Stimulated activated effector memory CD8-positive, alpha-beta T cell treated with anti-CD3 and anti-CD28 coated beads, Interleukin-12 subunit alpha, Interleukin-12 subunit beta, amount 100 ng/mL, for 72 hours (primary cell): ENCODE data around the gene PLEKHA1.

ENCODE experiments used
- ATAC-seq: fragments of 150-1000 bp; cut with Tn5 transposase; 2 replicates; pipeline ENCODE4 v1.10.0; 2021
- DNase-seq, 2 donors: peaks; one replicate each; pipeline ENCODE4 v3.0.0; 2021 to 2022; ENCODE audit warnings: low spot score in 2 of 2
- H3K27ac Mint-ChIP-seq: one replicate; pipeline ENCODE4 v1.8.0; 2022; ENCODE audit warnings: mild to moderate bottlenecking, mixed read lengths
- H3K36me3 Mint-ChIP-seq: one replicate; pipeline ENCODE4 v1.8.0; 2022; ENCODE audit warnings: mild to moderate bottlenecking, mixed read lengths
- H3K4me1 Mint-ChIP-seq: one replicate; pipeline ENCODE4 v1.8.0; 2022; ENCODE audit warnings: mixed read lengths
- H3K4me3 Mint-ChIP-seq: one replicate; pipeline ENCODE4 v1.8.0; 2022; ENCODE audit warnings: mild to moderate bottlenecking, mixed read lengths
- H3K9me3 Mint-ChIP-seq: one replicate; pipeline ENCODE4 v1.8.0; 2022; ENCODE audit warnings: mixed read lengths

The PLEKHA1 gene

GRCh38 chr10:122381680-122382079 is 7.2 kb downstream of the PLEKHA1 start:
- H3K4me1 Mint-ChIP-seq = peaks cover 45% of the 10 kb centered on the region
- peaks cover 6% of the 10 kb centered on the region for H3K36me3 Mint-ChIP-seq
- no peak overlapping the region for H3K4me3 Mint-ChIP-seq
- no peak overlapping the region for H3K27ac Mint-ChIP-seq
- DNase-seq (no peak), ATAC-seq (no peak)
- H3K9me3 Mint-ChIP-seq = no peaks in the 10 kb centered on the region

DNA sequence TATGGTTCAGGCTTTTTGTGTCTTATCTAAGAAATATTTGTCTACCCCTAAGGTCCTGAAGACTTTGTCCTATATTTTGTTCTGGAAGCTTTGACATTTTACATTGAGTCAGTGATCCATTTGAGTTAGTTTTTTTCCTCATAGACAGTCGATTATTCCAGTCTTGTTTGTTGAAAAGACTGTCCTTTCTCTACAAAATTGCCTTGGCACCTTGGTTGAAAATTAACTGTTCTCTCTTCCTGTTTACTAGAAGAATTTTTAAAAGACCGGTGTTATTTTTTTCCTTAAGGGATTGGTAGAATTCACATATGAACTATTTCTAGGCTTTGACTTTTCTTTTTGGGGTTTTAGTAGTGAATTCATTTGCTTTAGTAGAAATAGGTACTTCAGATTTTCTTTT is 12.0 kb downstream of the PLEKHA1 start:
- peaks cover 48% of the 10 kb centered on the region for H3K4me1 Mint-ChIP-seq

GRCh38 chr10:122387572-122387971 is 13.1 kb downstream of the PLEKHA1 start:
- no peak overlapping the region for H3K4me3 Mint-ChIP-seq
- peak overlapping the region; percentile 9 for H3K27ac Mint-ChIP-seq
- H3K36me3 Mint-ChIP-seq = peaks cover 19% of the 10 kb centered on the region
- peaks cover 44% of the 10 kb centered on the region for H3K4me1 Mint-ChIP-seq
- H3K9me3 Mint-ChIP-seq = no peaks in the 10 kb centered on the region
- DNase-seq (no peak), ATAC-seq (no peak)

More for the DNA sequence above, 12.0 kb downstream of the PLEKHA1 start:
- peaks cover 19% of the 10 kb centered on the region for H3K36me3 Mint-ChIP-seq
- DNase-seq (no peak), ATAC-seq (no peak)
- H3K9me3 Mint-ChIP-seq = no peaks in the 10 kb centered on the region
- no peak overlapping the region for H3K4me3 Mint-ChIP-seq
- no peak overlapping the region for H3K27ac Mint-ChIP-seq

DNA sequence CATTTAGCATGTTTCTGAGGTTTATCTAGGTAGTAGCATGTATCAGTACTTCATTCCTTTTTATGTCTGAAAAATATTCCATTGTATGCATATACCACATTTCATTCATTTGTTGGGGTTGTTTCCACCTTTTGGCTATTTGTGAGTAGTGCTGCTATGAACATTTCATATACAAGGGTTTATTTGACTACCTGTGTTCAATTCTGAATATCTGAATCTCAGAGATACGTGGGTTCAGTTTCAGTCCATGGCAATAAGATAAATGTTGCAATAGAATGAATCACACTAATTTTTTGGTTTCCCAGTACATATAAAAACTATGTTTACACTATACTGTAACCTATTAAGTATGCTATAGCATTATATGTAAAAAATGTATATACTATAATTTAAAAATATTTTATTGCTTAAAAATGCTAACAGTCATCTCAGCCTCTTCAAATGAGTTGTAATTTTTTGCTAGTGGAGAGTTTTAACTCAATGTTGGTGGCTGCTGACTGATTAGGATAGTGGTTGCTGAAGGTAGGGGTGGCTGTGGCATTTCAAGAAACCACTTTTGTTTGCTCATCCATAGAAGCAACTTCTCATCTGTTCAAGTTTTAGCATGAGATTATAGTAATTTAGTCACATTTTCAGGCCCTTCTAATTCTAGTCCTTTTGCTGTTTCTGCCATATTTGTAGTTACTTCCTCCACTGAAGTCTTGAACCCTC is 13.9 kb downstream of the PLEKHA1 start:
- peak; percentile 99 for ATAC-seq
- H3K9me3 Mint-ChIP-seq = no peaks in the 10 kb centered on the region
- H3K27ac Mint-ChIP-seq = peak overlapping the region; percentile 9
- H3K4me3 Mint-ChIP-seq = no peak overlapping the region
- H3K4me1 Mint-ChIP-seq = peaks cover 44% of the 10 kb centered on the region
- no peak for DNase-seq
- peaks cover 18% of the 10 kb centered on the region for H3K36me3 Mint-ChIP-seq

GRCh38 chr10:122390271-122390670 is 15.8 kb downstream of the PLEKHA1 start:
- H3K27ac Mint-ChIP-seq = no peak overlapping the region
- peaks cover 36% of the 10 kb centered on the region for H3K36me3 Mint-ChIP-seq
- peaks cover 39% of the 10 kb centered on the region for H3K4me1 Mint-ChIP-seq

DNA sequence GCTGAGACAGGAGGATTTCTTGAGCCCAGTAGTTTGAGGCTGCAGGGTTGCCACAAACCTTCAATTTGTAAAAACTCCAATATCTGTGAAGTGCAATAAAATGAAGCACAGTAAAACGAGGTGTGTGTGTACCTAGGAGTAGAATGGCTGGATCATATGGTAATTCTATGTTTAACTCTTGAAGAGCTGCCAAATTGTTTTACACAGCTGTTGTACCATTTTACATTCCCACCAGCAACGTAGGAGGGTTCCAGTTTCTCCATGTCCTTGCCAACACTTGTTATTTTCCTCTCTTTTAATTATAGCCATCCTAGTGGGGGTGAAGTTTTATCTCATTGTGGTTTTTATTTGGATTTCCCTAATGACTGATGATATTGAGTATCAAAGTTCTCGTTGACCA is 16.2 kb downstream of the PLEKHA1 start:
- ATAC-seq = no peak
- H3K27ac Mint-ChIP-seq = no peak overlapping the region
- no peak overlapping the region for H3K4me3 Mint-ChIP-seq
- H3K9me3 Mint-ChIP-seq = no peaks in the 10 kb centered on the region
- peaks cover 40% of the 10 kb centered on the region for H3K36me3 Mint-ChIP-seq
- peaks cover 39% of the 10 kb centered on the region for H3K4me1 Mint-ChIP-seq
- no peak for DNase-seq

More at GRCh38 chr10:122390271-122390670, 15.8 kb downstream of the PLEKHA1 start:
- ATAC-seq (no peak), DNase-seq (no peak)
- no peak overlapping the region for H3K4me3 Mint-ChIP-seq
- no peaks in the 10 kb centered on the region for H3K9me3 Mint-ChIP-seq

DNA sequence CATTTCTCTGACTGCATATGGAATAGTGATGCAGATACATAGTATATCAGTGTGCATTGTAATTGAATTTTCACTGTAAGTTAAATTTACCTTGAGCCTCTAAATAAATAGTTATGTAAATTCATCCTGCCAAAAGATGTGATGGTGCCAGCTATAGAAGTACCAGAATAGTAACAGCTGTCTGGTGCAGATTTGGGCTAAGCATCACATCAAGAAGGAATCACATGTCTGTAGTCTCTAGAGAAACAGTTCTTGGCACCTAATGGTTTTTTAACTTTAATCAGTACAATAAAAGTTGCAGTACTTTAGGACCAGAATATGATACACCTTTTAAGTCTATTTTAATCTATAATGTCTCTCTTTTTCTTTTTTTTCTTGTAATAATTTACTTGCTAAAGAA is 17.4 kb downstream of the PLEKHA1 start:
- peaks cover 50% of the 10 kb centered on the region for H3K36me3 Mint-ChIP-seq
- H3K27ac Mint-ChIP-seq = no peak overlapping the region
- ATAC-seq (no peak), DNase-seq (no peak)
- H3K9me3 Mint-ChIP-seq = no peaks in the 10 kb centered on the region
- H3K4me3 Mint-ChIP-seq = no peak overlapping the region
- H3K4me1 Mint-ChIP-seq = peaks cover 31% of the 10 kb centered on the region

DNA sequence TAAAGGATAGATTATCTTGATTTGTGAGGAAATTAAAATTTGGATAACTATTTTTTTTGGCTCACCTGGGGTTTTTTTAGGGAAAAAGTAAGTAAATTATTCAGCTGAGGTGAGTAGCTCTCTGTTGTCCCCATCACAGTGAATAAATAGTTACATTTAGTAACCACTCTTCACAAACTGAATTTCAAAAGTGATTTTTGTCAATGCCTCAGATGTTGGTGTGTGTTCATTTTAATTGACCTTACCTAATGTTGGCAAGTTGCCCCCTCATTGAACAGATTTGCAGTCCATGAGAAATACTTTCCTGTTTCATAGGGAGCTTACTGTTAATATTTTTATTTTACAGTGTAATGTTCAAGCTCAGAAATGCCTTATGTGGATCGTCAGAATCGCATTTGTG is 18.3 kb downstream of the PLEKHA1 start:
- H3K27ac Mint-ChIP-seq = no peak overlapping the region
- H3K4me1 Mint-ChIP-seq = peaks cover 24% of the 10 kb centered on the region
- DNase-seq (no peak), ATAC-seq (no peak)
- H3K9me3 Mint-ChIP-seq = no peaks in the 10 kb centered on the region
- no peak overlapping the region for H3K4me3 Mint-ChIP-seq
- H3K36me3 Mint-ChIP-seq = peaks cover 56% of the 10 kb centered on the region

- Mint-ChIP-seq H3K4me3 (no peak overlapping the region), H3K27ac (no peak overlapping the region), H3K4me1 (peaks cover 20% of the 10 kb centered on the region), H3K9me3 (no peaks in the 10 kb centered on the region), H3K36me3 (peaks cover 61% of the 10 kb centered on the region)
- no peak for ATAC-seq
- no peak for DNase-seq
These were observed 18.8 kb downstream of the PLEKHA1 start for GRCh38 chr10:122393288-122393687.

DNA sequence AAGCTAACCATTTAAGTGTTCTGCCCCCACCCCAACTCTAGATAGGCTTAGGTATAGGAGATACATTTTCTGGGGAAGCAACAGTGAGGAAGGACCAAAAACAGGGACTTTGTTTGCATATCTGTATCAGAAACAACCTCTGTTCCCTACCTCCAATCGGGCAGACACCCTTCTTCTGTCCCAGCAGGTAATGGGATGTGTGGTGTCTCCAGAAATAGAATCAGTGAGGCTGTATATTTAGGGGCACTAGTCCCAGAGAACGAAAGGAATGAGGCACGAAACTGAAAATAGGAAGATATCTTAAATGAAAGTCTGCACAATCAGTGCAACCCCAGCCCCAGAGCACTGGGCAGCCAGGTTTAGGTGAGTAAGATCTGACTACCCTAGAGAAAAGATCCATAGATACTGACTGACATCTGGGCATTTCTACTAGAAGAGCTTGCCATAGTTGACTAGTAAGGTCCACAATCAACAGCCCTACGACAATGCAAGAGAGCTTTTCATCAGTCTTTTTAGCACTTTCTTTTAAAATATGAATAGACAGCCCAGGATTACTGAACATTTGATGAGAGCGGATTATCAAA is 28.1 kb downstream of the PLEKHA1 start:
- Mint-ChIP-seq H3K4me1 (no peaks in the 10 kb centered on the region), H3K4me3 (no peak overlapping the region), H3K9me3 (no peaks in the 10 kb centered on the region)

GRCh38 chr10:122404576-122404975 is 30.1 kb downstream of the PLEKHA1 start:
- peaks cover 18% of the 10 kb centered on the region for H3K36me3 Mint-ChIP-seq
- ATAC-seq (no peak), DNase-seq (no peak)
- no peak overlapping the region for H3K4me3 Mint-ChIP-seq
- H3K27ac Mint-ChIP-seq = no peak overlapping the region
- no peaks in the 10 kb centered on the region for H3K4me1 Mint-ChIP-seq
- no peaks in the 10 kb centered on the region for H3K9me3 Mint-ChIP-seq

More for the DNA sequence above, 28.1 kb downstream of the PLEKHA1 start:
- DNase-seq = no peak
- H3K36me3 Mint-ChIP-seq = peaks cover 32% of the 10 kb centered on the region
- no peak overlapping the region for H3K27ac Mint-ChIP-seq
- ATAC-seq = no peak

DNA sequence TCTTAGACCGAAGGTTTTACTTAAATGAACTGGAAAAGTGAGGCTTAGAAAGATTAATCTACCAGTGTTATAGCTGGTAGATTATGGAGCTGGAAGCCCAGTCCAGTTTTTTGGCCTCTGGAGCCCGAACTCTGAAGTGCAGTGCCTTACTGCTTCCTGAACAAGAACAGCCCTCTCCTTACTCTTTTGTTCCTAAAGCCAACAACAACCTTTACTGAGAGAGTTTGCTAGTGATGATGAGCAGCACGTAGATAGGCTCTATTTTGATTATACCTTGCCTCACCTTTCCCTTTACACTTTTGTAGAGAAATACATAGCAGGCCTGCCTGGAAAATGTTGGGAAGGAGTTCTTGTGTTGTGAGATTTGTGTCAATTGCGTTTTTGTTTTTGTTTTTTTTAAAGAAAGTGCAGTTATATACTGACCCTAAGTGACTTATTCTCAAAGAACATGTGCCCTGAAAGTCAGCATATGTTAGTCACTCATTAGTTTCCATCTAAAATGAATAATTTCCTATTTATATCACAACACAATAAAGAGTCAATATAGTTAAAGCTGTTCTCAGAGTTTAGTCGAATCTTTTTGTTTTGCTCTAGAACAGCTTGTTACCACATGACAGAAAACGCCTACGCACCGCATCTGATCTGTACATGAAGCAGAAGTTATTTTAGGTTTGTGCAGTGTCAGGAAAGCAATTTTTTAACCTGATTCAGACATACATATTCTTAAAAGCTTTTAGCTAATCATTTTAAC is 33.0 kb downstream of the PLEKHA1 start:
- H3K4me1 Mint-ChIP-seq = no peaks in the 10 kb centered on the region
- H3K36me3 Mint-ChIP-seq = peaks cover 18% of the 10 kb centered on the region
- no peak for ATAC-seq
- DNase-seq = no peak
- no peaks in the 10 kb centered on the region for H3K9me3 Mint-ChIP-seq
- H3K27ac Mint-ChIP-seq = no peak overlapping the region
- no peak overlapping the region for H3K4me3 Mint-ChIP-seq

- H3K4me1 Mint-ChIP-seq = peaks cover 23% of the 10 kb centered on the region
- DNase-seq (no peak), ATAC-seq (no peak)
- no peak overlapping the region for H3K4me3 Mint-ChIP-seq
- H3K9me3 Mint-ChIP-seq = no peaks in the 10 kb centered on the region
- peaks cover 24% of the 10 kb centered on the region for H3K36me3 Mint-ChIP-seq
- H3K27ac Mint-ChIP-seq = no peak overlapping the region
These were observed 38.8 kb downstream of the PLEKHA1 start for GRCh38 chr10:122413327-122413726.

DNA sequence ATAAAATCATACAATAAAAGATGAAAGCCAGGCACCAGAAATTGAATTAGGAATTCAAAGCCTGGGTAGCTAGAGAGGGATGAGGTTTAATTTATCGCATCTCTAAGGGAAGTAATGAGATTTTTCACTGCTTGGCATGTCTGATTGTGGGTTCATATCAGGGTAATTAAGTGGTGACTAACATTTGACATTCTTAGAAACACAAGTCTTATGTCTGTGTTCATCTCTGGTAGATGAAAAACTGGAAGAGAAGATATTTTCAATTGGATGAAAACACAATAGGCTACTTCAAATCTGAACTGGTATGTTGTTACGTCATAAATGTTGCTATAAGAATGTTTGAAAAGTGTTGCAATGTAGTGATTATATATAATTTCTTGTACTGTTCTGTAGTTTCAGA is 43.2 kb downstream of the PLEKHA1 start:
- H3K36me3 Mint-ChIP-seq = peaks cover 24% of the 10 kb centered on the region
- peak overlapping the region; percentile 70 for H3K27ac Mint-ChIP-seq
- H3K4me3 Mint-ChIP-seq = peak overlapping the region; percentile 25
- H3K4me1 Mint-ChIP-seq = peaks cover 51% of the 10 kb centered on the region
- ATAC-seq (no peak), DNase-seq (no peak)
- H3K9me3 Mint-ChIP-seq = no peaks in the 10 kb centered on the region

DNA sequence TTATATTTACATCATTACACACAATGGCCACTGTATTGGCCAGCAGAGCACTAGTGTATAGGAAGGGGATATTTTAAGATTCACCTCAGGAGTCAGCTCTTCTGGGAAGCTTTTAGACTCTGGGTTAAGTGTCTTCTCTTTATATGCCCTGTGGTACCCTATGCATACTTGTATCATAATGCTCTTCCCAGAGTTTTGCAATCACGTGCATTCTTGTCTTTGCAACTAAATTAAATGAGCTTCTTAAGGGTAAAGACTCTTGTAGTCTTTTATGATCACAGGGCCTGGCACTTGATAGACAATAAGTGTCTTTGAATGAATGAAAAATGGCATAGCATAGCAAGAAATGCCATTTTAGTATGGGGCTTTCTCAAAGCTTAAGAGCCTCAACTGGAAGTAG is 44.5 kb downstream of the PLEKHA1 start:
- Mint-ChIP-seq H3K36me3 (peaks cover 15% of the 10 kb centered on the region), H3K27ac (no peak overlapping the region), H3K4me1 (peaks cover 51% of the 10 kb centered on the region), H3K4me3 (no peak overlapping the region), H3K9me3 (no peaks in the 10 kb centered on the region)
- ATAC-seq (no peak), DNase-seq (no peak)
